ENCODE data around the gene ZNF711.
"Not testable (repeated sequence)": the region's sequence is repeated elsewhere in the genome, so short reads cannot be mapped to it uniquely, and the experiment has no call there.

Gene ZNF711

GRCh38 chrX:85243761-85244449 is at the start of gene ZNF711, which contains the start of gene SATL1:
ZNF711 (plus strand) TSS chrX:85243991; CDS start chrX:85247573, 3,582 bp downstream.
SATL1 (minus strand) TSS chrX:85243779; CDS start chrX:85108968, 134,811 bp downstream.
- no peak for DNase-seq

GRCh38 chrX:85196319-85196718 is 47.5 kb upstream of the ZNF711 start:
- no peak for DNase-seq

- no peak for DNase-seq
These were observed 40.3 kb upstream of the ZNF711 start for GRCh38 chrX:85203461-85203970.

DNA sequence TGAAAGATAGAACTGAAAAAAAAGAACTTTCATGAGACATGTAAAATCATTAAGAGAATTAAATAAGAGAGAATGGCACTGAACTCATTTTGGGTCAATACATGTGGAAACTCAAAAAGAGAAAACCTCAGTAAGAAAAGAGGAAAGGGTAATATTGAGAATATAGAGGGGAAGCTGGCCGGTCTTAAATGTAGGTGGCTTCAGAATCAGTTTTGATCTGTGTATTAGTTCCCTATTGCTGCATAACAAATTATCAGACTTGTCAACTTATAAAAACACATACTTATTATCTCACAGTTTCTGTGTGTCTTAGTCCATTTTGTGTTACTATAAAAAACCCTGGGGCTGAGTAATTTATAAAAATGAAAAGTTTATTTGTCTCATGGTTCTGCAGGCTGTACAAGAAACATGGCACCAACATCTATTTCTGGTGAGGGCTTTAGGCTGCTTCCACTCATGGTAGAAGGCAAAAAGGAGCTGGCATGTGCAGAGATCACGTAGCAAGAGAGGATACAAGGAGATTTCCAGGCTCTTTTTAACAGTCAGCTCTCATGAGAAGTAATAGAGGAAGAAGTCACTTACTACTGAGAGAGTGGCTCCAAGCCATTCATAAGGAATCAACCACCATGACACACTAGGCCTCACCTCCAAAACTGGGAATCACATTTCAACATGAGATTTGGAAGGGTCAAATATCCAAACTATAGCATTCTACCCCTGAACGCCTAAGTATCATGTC is 29.8 kb upstream of the ZNF711 start:
- no peak for DNase-seq

DNA sequence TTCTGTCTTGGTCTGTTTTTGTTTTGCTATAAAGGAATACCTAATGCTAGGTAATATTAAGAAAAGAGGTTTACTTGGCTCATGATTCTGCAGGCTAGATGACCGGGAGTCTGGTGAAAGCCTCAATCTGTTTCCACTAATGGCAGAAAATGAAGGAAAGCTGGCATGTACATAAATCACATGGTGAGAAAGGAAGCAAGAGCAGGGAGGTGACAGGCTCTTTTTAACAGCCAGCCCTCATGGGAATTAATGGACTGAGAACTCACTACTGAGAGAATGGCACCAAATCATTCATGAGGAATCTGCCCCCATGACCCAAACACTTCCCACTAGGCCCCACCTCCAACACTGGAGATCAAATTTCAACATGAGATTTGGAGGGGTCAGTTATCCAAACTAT is 27.8 kb upstream of the ZNF711 start:
- DNase-seq, result no peak

GRCh38 chrX:85221361-85221760 is 22.4 kb upstream of the ZNF711 start:
- no peak for DNase-seq

DNA sequence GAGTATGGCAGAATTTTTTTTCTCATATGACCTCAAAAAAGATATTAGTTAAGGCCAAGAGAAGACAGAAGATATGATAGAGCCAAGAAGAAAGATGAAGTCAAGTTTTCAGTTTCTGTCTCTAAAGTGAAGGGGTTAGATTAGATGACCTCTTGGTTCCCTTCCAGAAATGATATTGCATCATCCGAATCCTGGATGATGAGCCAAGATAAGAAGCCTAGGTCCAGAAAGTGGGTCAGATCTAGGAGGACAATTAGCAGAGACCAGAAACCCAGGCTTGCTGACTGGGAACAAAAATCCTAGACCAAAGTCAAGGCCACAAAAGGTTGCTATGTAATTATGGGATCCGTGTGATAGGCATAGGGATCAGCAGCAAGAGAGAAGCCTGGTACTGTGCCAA is 20.4 kb upstream of the ZNF711 start:
- no peak for DNase-seq

DNA sequence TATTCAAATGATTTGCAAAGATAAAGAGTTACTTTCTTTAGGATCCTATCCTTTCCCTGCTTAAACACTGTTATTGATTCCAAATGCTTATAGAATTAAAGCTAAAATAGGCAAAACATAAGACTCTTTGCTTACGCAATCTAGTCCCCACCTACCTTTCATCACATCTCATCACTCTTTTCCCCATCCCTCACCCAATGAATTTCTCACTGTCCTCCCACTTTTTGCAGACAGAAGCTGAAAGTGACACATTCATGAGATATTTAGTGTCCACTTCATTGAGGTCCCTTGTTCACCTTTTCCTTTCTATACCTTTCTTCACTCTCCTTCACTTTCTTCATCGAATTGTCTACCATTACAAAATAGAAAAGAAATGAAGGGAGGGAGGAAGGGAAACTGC is 636 bp upstream of the ZNF711 start:
- no peak for DNase-seq

DNA sequence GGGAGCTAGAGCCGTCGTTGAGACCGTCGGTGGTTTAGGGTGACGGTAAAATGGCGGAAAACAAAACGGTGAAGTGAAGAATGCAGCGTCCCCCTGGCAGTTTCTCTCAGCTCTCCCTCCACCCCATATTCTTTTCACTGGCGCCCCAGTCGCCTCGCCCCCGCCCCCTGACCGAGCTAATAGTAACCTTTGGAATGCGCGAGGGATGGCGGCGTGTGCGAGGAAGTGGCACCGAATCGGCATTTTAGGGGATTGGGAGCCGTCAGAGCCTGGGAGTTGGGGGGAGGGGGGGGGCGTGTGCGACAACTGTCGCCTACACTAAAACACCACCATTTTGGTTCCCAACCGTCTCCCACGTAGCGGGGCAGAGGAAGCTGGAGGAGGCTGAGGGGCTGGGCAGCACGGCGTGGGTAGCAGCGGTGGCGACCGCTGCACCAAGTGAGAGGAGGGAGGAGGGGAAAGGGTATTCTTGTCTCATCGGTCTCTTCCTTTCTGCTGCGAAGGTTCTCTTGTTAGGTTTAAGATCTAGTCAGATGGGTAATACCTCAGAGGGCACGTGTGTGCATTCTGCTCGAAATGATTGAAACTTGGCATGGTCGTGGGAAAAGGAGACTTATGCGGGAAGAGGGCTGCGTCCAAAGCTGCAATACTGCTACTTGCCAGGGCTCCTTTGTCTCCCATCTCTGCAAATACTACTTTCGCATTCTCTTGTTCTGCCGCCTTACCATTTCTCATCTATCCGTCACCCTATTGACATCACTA is 840 bp downstream of the ZNF711 start:
- DNase-seq, result no peak

DNA sequence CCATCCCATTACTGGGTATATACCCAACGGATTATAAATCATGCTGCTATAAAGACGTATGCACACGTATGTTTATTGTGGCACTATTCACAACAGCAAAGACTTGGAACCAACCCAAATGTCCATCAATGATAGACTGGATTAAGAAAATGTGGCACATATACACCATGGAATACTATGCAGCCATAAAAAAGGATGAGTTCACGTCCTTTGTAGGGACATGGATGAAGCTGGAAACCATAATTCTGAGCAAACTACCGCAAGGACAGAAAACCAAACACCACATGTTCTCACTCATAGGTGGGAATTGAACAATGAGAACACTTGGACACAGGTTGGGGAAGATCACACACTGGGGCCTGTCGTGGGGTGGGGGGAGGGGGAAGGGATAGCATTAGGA is 41.5 kb downstream of the ZNF711 start:
- not testable (repeated sequence) for DNase-seq

GRCh38 chrX:85288992-85289723 is 45.4 kb downstream of the ZNF711 start:
- no peak for DNase-seq

DNA sequence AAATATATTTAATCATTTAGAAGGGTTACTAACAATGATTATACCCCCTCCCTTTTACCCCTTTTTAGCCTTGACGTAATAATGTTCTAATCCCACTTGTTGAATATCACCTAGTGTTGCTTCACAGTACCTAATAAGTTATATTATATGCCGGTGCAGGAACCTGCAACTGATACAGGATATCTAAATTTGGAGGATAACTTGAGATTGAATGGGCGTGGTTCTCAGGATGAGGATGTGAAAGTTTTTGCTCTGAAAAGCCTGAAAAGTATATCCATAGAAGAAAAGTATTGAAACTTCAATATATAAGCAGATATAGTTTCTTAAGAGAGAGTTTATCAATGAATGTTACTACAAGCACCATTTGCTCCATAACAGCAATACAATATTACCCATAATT is 59.8 kb downstream of the ZNF711 start:
- DNase-seq, result peak; percentile 3

DNA sequence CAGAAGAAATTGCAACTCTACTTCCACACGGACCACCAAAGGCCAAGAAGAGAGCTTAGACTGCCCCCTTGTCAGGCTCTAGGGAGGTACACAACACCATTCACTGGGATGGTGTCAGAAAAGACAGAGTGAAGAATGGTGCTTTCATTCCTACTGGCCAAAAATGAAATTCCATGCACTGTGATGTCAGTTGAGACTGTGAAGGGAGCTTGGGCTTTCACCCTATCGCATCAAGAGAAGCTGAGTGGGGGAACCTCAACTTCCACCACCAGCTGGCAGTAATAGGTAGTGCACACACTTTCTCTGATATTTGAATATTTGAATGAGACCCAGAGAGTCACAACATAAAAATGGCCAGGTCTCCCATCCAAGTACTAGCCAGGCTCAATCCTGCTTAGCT is 65.9 kb downstream of the ZNF711 start:
- no peak for DNase-seq

- not testable (repeated sequence) for DNase-seq
These were observed 67.6 kb downstream of the ZNF711 start for GRCh38 chrX:85311348-85311747.
